NB4 (cell line): ENCODE data around the gene PIAS4.
A peak's percentile ranks its signal among the peaks of the same experiment; 100 is the strongest.

Source experiments
- DNase-seq: peaks from one replicate; pipeline ENCODE4 v3.0.0; 2010; ENCODE audit warnings: low read depth
- H3K4me3 ChIP-seq: one replicate; pipeline ENCODE4 v1.5.1; 2011; ENCODE audit warnings: mild to moderate bottlenecking, low read depth, low read length, moderate library complexity
- CTCF ChIP-seq: IDR thresholded peaks from one replicate; pipeline ENCODE4 v1.5.1; 2012; ENCODE audit warnings: low read depth, low read length
- MAX ChIP-seq: IDR thresholded peaks from 2 replicates; pipeline ENCODE4 v1.6.1; 2011; ENCODE audit warnings: low read depth, low read length
- MYC ChIP-seq: IDR thresholded peaks from 2 replicates; pipeline ENCODE4 v1.6.1; 2011; ENCODE audit warnings: low read depth, low read length
- POLR2A ChIP-seq: IDR thresholded peaks from 2 replicates; pipeline ENCODE4 v1.6.1; 2011; ENCODE audit warnings: mild to moderate bottlenecking; ENCODE audit not compliant: insufficient read length; ENCODE audit errors: extremely low read depth

PIAS4 gene

GRCh38 chr19:3970313-3970807 is 37.2 kb upstream of the PIAS4 start:
- peak overlapping the region; percentile 58 for H3K4me3 ChIP-seq
- no peak for TF ChIP-seq MAX
- no peak for TF ChIP-seq MYC
- no peak for TF ChIP-seq POLR2A
- TF ChIP-seq CTCF: no peak
- no peak for DNase-seq

GRCh38 chr19:3970808-3971598 is 36.5 kb upstream of the PIAS4 start, which contains the start of gene DAPK3:
Gene DAPK3, minus strand, starts transcription at chr19:3971099. Its CDS starts 1,364 bp downstream, at chr19:3969735.
- H3K4me3 ChIP-seq: peak within 1 kb of the TSS; percentile 58
- TF ChIP-seq POLR2A: peak; percentile 31
- TF ChIP-seq MYC: no peak; the same call in 1 of the 2 replicates
- DNase-seq: peak; percentile 94

GRCh38 chr19:3975144-3975543 is 32.4 kb upstream of the PIAS4 start:
- H3K4me3 ChIP-seq: no peak overlapping the region
- TF ChIP-seq MAX: no peak
- TF ChIP-seq CTCF: no peak
- TF ChIP-seq POLR2A: no peak
- TF ChIP-seq MYC: no peak
- no peak for DNase-seq

GRCh38 chr19:3975637-3976087 is 31.9 kb upstream of the PIAS4 start:
- TF ChIP-seq CTCF: no peak
- no peak for TF ChIP-seq MAX
- no peak for TF ChIP-seq MYC
- peak; percentile 7 for DNase-seq
- no peak overlapping the region for H3K4me3 ChIP-seq

GRCh38 chr19:3976495-3977241 is 30.9 kb upstream of the PIAS4 start:
- TF ChIP-seq POLR2A: no peak
- no peak for TF ChIP-seq MYC
- TF ChIP-seq MAX: no peak
- TF ChIP-seq CTCF: no peak
- DNase-seq: peak; percentile 10
- no peak overlapping the region for H3K4me3 ChIP-seq
